ENCODE results near the gene CGB8. TPM values are rescaled to one million over a fixed set of nuclear protein-coding genes. Genes with fewer than 3 reads are reported as not detected.
"Not testable (repeated sequence)": the region's sequence is repeated elsewhere in the genome, so short reads cannot be mapped to it uniquely, and the experiment has no call there.

Gene CGB8
- total and polyA plus RNA-seq, 12 donors, result not detected

DNA sequence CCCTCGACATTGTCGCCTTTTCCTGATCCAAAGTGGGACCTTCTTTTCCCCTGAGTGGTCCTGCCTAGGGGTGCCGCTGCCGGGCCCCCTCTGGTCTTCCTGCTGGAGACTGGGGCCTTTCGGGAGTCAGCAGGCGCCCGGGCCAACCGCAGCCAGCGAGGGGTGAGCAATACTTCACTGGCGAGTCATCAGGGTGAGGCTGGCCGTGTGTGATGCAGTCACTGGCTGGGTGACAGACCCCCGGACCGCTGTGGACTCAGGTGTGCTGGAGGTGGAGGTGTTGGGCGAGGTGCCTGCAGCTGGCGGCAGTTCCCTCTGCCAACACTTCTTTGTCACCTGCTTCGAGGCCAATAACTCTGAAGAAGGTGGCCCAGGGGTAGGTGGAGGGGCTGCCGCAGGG lies 6.7 kb downstream of the CGB8 start:
- H3K9me3 ChIP-seq (replicated peaks in 1 of 3), result no peaks in the 10 kb centered on the region
- H3K27ac ChIP-seq, result no peak overlapping the region
- DNase-seq, result no peak
- TF ChIP-seq, protein P1, sequence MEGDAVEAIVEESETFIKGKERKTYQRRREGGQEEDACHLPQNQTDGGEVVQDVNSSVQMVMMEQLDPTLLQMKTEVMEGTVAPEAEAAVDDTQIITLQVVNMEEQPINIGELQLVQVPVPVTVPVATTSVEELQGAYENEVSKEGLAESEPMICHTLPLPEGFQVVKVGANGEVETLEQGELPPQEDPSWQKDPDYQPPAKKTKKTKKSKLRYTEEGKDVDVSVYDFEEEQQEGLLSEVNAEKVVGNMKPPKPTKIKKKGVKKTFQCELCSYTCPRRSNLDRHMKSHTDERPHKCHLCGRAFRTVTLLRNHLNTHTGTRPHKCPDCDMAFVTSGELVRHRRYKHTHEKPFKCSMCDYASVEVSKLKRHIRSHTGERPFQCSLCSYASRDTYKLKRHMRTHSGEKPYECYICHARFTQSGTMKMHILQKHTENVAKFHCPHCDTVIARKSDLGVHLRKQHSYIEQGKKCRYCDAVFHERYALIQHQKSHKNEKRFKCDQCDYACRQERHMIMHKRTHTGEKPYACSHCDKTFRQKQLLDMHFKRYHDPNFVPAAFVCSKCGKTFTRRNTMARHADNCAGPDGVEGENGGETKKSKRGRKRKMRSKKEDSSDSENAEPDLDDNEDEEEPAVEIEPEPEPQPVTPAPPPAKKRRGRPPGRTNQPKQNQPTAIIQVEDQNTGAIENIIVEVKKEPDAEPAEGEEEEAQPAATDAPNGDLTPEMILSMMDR (IDR thresholded peaks at IDR 0.05), result no peak
- no peak for TF ChIP-seq POLR2A (IDR thresholded peaks at IDR 0.05)
- no peaks in the 10 kb centered on the region for H3K27me3 ChIP-seq
- intact Hi-C loops (cut with DNase I), result no loop called here
- H3K4me1 ChIP-seq (replicated peaks in 1 of 2), result no peaks in the 10 kb centered on the region
- no peak overlapping the region for H3K4me3 ChIP-seq
- 74 to 84% (median 77%) methylated on average over 15 to 17 of the region's 17 CpGs for WGBS, 4 donors
- H3K36me3 ChIP-seq (replicated peaks in 1 of 2), result no peaks in the 10 kb centered on the region

DNA sequence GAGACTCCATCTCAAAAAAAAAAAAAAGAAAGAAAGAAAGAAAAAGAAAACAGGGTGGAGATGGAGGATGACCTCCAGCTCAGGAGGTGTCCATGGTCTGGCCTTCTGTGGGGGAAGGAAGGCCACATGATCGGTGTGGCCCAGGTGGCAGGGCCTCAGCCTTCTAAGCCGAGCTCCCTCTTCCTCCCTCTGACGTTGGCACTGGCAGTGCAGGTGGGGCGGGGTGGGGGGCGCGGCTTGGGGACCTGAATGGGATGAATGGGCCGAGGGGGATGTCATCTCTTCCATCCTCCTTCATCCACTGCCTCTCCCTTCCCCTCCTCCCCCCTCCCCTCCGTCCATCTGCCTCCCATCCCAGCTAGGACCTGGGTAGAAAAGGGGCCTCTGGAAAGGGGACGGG lies 9.2 kb downstream of the CGB8 start:
- H3K4me1 ChIP-seq (replicated peaks in 1 of 2); H3K36me3 ChIP-seq (replicated peaks in 1 of 2); H3K27ac ChIP-seq; DNase-seq; H3K27me3 ChIP-seq; intact Hi-C loops (cut with DNase I); H3K9me3 ChIP-seq (replicated peaks in 1 of 3); H3K4me3 ChIP-seq: not testable (repeated sequence)
- 56 to 71% (median 69%) methylated on average over 5 to 9 of the region's 9 CpGs for WGBS, 4 donors

DNA sequence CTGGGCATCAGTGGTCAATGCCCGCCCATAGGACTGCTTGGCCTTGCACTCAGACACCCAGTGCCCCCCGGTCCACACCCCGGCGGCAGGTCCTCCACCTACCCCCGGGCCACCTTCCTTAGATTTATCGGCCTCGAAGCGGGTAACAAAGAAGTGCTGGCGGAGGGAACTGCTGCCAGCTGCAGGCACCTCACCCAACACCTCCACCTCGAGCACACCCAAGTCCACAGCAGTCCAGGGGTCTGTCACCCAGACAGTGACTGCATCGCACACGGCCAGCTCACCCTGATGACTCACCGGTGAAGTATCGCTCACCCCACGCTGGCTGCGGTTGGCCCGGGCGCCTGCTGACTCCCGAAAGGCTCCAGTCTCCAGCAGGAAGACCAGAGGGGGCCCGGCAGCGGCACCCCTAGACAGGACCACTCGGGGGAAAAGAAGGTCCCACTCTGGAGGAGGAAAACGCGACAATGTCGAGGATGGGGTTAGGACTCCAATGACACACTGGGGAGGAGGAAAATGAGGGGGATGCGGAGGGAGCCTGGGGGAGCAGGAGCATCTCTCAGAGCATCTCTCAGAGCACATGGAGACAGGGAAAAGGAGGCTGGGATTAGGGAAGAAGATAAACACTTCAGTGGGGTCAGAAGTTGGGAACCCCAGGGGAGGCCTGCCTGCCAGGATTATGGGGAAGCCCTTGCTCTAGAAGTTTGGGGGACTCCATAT lies 10.2 kb downstream of the CGB8 start:
- H3K27me3 ChIP-seq; H3K4me3 ChIP-seq; H3K36me3 ChIP-seq (replicated peaks in 1 of 2); DNase-seq; H3K27ac ChIP-seq; intact Hi-C loops (cut with DNase I); H3K9me3 ChIP-seq (replicated peaks in 1 of 3); H3K4me1 ChIP-seq (replicated peaks in 1 of 2): not testable (repeated sequence)
- whole genome bisulfite sequencing, 4 donors, result 80 to 89% (median 82%) methylated on average over 13 to 26 of the region's 26 CpGs

DNA sequence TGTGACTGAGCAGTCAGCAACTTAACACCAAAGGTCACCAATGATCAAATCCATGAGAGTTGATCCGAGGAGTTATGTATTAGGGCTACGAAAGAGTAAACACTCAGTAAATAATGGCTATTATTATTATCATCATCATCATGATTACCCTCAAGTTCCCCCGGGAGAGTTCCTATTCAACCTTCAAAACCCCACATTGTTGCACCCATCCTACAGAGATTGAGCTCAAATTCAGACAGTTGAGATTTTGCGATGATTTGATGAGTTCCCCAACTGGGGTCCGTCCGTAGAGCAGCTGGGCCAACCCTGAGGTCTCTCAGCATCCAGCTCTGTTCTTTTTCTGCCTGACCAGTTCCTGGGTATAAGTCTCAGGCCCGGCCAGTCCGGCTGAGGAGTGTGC lies 10.8 kb downstream of the CGB8 start:
- 72 to 93% (median 92%) methylated on average over 3 to 7 of the region's 8 CpGs for WGBS, 4 donors

DNA sequence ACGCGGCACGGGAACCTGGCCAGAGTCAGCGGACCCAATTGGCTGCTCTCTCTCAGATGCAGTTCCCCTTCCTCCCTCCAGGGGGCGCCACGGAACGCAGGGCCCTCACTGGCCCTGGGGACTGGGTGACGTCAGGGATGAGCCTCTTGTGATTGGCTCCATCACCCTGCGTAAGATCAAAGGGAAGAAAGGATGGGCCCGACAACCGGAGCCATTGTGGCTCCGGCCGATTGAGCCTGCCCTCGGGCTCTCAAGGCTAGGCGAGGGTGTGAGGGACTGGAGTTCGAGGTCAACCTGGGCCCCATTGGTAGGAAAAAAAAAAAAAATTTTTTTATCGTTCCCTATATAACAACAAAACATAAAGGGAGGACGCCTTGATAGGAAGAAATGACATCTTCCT lies 12.1 kb downstream of the CGB8 start, which contains the start of gene CGB1:
CGB1 (minus strand) TSS at position 81 of the 400 bp plus-strand sequence. CDS start 184 bp downstream, outside the sequence.
- H3K4me3 ChIP-seq; DNase-seq; H3K27me3 ChIP-seq; intact Hi-C loops (cut with DNase I); H3K9me3 ChIP-seq (replicated peaks in 1 of 3); H3K36me3 ChIP-seq (replicated peaks in 1 of 2); H3K27ac ChIP-seq; H3K4me1 ChIP-seq (replicated peaks in 1 of 2): not testable (repeated sequence)
- WGBS, 4 donors, result 43 to 62% (median 55%) methylated on average over 10 to 18 of the region's 18 CpGs
- TF ChIP-seq, protein P1 (IDR thresholded peaks at IDR 0.05), result peak in 2 of 6 experiments; percentile 17 to 26

More for the DNA sequence above, 10.8 kb downstream of the CGB8 start:
- DNase-seq; H3K9me3 ChIP-seq (replicated peaks in 1 of 3); H3K27me3 ChIP-seq; intact Hi-C loops (cut with DNase I); H3K27ac ChIP-seq; H3K4me3 ChIP-seq; H3K36me3 ChIP-seq (replicated peaks in 1 of 2); H3K4me1 ChIP-seq (replicated peaks in 1 of 2): not testable (repeated sequence)

All from adrenal gland (tissue), 12 donors.